Activated T-helper 17 cell treated with anti-CD3 and anti-CD28 coated beads, Interleukin-2, amount 50 U/mL, for 72 hours (primary cell): ENCODE results near the gene PITX3. TPM values are rescaled to one million over a fixed set of nuclear protein-coding genes. Genes with fewer than 3 reads are reported as not detected.
"Not testable (repeated sequence)": the region's sequence is repeated elsewhere in the genome, so short reads cannot be mapped to it uniquely, and the experiment has no call there.

Experiments
- ATAC-seq: fragments of 150-1000 bp; cut with Tn5 transposase; replicated peaks from 2 replicates; pipeline ENCODE4 v1.10.0; 2021; ENCODE audit warnings: mild to moderate bottlenecking, moderate library complexity
- H3K27ac Mint-ChIP-seq: one replicate; pipeline ENCODE4 v1.8.0; 2022; ENCODE audit warnings: mixed read lengths
- H3K27me3 Mint-ChIP-seq: one replicate; pipeline ENCODE4 v1.8.0; 2022; ENCODE audit warnings: mixed read lengths
- H3K36me3 Mint-ChIP-seq: one replicate; pipeline ENCODE4 v1.8.0; 2022; ENCODE audit warnings: low read depth, mild to moderate bottlenecking, mixed read lengths
- H3K4me1 Mint-ChIP-seq: one replicate; pipeline ENCODE4 v1.8.0; 2022; ENCODE audit warnings: mixed read lengths
- H3K4me3 Mint-ChIP-seq: one replicate; pipeline ENCODE4 v1.8.0; 2022; ENCODE audit warnings: mild to moderate bottlenecking, mixed read lengths
- H3K9me3 Mint-ChIP-seq: one replicate; pipeline ENCODE4 v1.8.0; 2022; ENCODE audit warnings: mixed read lengths
- total RNA-seq, 2 donors: library from RNA; stranded (reverse); gene quantifications; one replicate each; pipeline ENCODE4 v1.2.3, GENCODE V29; 2022

The PITX3 gene
- total RNA-seq, 2 donors from 2014 or later: 0.17 TPM; not detected in 1

DNA sequence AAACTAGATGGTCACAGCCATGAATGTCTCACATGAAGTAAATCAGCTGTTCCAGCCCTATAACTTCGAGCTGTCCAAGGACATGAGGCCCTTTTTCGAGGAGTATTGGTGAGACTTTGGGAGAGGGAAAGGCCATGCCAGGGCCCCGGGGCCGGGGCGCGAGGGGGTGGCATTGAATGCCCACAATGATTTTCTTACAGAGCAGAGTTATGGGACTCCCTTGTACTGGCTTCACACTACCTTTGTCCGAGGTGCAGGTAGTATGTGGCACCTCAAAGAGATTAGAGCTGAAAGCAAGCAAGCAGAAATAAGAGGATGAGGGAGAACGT lies 14.8 kb downstream of the PITX3 start:
- Mint-ChIP-seq H3K36me3 (no peaks in the 10 kb centered on the region), H3K4me1 (peaks cover 10% of the 10 kb centered on the region), H3K4me3 (peak overlapping the region; percentile 84), H3K27ac (peak overlapping the region; percentile 66), H3K27me3 (peaks cover 18% of the 10 kb centered on the region), H3K9me3 (no peaks in the 10 kb centered on the region)
- no peak for ATAC-seq

DNA sequence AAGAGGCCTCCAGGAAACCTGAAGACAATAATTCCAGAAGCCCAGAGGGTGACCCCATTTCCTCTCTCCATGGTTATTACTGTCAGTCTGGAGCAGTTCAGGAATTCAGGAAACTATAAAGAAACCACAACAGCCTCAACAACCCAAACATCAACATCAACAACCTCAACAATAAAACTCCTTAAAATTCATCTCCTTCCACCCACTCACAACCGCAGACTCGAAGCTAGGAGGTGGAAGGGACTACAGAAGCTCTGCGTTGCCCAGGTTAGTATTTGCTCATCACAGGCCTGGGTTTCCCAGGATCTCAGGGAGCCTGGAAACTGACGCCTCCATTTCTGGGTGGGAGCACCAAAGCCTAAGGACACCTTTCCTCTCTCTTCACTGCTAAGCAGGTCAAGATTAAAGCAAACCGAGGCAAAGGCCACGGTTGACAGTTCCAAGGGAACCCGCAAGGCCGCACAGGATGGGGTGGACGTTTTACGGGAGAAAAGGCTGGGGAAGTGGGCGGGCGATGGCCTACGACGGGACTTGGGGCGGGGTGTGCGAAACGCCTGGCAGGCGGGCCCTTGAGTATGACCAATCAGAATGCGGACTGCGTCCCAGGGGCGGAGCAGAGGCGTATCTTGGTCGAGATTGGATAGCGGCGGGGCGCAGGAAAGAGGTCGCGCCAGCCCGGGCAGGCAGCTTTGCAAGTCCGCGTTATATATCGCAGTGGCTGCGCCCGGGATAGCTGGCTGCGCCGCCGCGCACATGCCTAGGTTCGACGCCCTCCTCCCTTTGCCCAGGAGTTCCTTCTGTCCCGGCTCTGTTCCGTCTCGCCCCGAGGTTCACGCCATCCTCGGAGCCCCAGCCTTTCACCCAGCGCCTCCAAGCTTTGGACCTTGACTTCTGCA lies 15.4 kb downstream of the PITX3 start, which contains the start of gene ELOVL3:
TSS of gene ELOVL3 (plus strand) at position 654 of the 896 bp plus-strand sequence. CDS start 250 bp downstream, outside the sequence.
- H3K4me3 Mint-ChIP-seq: peak within 1 kb of the TSS; percentile 84
- peaks cover 10% of the 10 kb centered on the region for H3K4me1 Mint-ChIP-seq
- peak; percentile 92 for ATAC-seq
- H3K36me3 Mint-ChIP-seq: no peaks in the 10 kb centered on the region
- no peaks in the 10 kb centered on the region for H3K9me3 Mint-ChIP-seq
- peaks cover 23% of the 10 kb centered on the region for H3K27me3 Mint-ChIP-seq
- peak within 1 kb of the TSS; percentile 66 for H3K27ac Mint-ChIP-seq

DNA sequence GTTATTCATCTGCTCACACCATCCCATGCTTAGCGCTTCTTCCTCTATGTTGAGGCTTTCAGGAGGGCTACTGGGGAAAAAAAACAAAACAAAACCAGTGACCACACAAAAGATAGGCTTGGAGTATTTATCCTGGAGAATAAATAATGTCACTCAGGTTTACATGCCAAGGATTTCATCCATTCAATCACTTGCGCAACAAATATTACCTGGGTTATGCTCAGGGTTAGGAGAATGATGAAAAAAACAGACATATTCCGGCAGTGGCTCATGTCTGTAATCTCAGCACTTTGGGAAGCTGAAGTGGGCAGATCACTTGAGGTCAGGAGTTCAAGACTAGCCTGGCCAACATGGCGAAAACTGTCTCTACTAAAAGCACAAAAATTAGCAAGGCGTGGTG lies 18.5 kb downstream of the PITX3 start:
- H3K9me3 Mint-ChIP-seq: no peaks in the 10 kb centered on the region
- no peak for ATAC-seq
- H3K4me3 Mint-ChIP-seq: no peak overlapping the region
- H3K27ac Mint-ChIP-seq: no peak overlapping the region
- no peaks in the 10 kb centered on the region for H3K36me3 Mint-ChIP-seq
- peaks cover 10% of the 10 kb centered on the region for H3K4me1 Mint-ChIP-seq
- H3K27me3 Mint-ChIP-seq: peaks cover 18% of the 10 kb centered on the region

DNA sequence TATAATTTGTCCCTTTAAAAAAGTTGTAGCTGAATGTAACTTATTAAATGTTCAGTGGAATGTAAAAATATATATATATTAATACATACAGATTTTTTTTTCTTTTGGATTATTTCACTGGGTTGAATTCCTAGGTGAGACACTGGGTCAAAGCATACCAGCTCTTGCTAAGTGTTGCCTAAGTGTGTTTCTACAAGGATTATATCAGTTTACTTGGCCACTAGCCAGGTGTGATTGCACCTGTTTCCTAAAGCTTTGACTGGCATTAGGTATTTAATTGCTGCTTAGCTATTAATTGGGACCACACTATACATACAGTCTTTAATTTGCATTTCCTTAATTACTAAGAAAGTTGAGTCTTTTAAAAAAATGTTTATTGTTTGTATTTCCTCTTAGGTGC lies 20.7 kb downstream of the PITX3 start:
- no peak overlapping the region for H3K27ac Mint-ChIP-seq
- no peaks in the 10 kb centered on the region for H3K36me3 Mint-ChIP-seq
- H3K9me3 Mint-ChIP-seq: no peaks in the 10 kb centered on the region
- no peak for ATAC-seq
- peaks cover 9% of the 10 kb centered on the region for H3K27me3 Mint-ChIP-seq
- H3K4me3 Mint-ChIP-seq: no peak overlapping the region
- H3K4me1 Mint-ChIP-seq: peaks cover under 1% of the 10 kb centered on the region

- no peak for ATAC-seq
- Mint-ChIP-seq H3K4me3 (no peak overlapping the region), H3K27me3 (peaks cover 9% of the 10 kb centered on the region), H3K4me1 (no peaks in the 10 kb centered on the region), H3K27ac (no peak overlapping the region), H3K36me3 (no peaks in the 10 kb centered on the region), H3K9me3 (no peaks in the 10 kb centered on the region)
Observed at GRCh38 chr10:102219370-102219769, 21.9 kb downstream of the PITX3 start.

DNA sequence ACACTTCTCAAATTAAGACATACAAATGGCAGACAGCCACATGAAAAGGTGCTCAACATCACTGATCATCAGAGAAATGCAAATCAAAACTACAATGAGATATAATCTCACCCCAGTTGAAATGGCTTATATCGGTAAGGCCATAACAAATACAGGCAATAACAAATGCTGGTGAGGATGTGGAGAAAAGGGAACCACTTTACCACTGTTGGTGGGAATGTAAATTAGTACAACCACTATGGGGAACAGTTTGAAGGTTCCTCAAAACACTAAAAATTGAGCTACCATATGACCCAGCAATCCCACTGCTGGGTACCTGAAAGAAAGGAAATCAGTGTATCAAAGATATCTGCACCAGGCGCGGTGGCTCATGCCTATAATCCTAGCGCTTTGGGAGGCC lies 27.7 kb downstream of the PITX3 start:
- ATAC-seq, H3K27me3 Mint-ChIP-seq, H3K9me3 Mint-ChIP-seq, H3K27ac Mint-ChIP-seq, H3K4me3 Mint-ChIP-seq, H3K4me1 Mint-ChIP-seq, H3K36me3 Mint-ChIP-seq: not testable (repeated sequence)

DNA sequence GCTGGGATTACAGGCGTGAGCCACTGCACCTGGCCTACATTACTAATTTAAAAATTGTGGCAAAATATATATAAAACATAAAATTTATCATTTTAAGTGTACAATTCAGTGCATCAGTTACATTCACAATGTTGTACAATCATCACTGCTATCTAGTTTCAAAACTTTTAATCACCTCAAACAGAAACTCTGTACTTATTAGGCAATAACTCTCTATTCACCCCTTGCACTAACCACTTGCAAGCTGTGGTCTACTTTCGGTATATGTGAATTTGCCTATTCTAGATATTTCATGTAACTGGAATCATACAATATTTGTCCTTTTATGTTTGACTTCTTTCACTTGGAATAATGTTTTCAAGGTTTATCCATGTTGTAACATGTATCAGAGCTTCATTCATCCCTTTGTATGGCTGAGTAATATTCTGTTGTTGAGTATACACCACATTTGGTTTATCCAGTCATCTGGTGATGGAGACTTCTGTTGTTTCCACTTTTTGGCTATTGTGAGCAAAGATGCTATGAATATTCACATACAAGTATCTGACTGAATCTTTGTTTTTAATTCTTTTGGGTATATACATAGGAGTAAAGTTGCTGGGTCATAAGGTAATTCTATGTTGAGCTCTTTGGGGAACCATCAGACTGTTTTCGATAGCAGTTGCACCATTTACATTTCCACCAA lies 29.6 kb downstream of the PITX3 start:
- no peaks in the 10 kb centered on the region for H3K36me3 Mint-ChIP-seq

GRCh38 chr10:102208311-102209035 lies 32.8 kb downstream of the PITX3 start:
- H3K4me1 Mint-ChIP-seq: no peaks in the 10 kb centered on the region
- no peak for ATAC-seq
- H3K27ac Mint-ChIP-seq: no peak overlapping the region
- H3K36me3 Mint-ChIP-seq: no peaks in the 10 kb centered on the region
- peaks cover 3% of the 10 kb centered on the region for H3K9me3 Mint-ChIP-seq
- H3K27me3 Mint-ChIP-seq: peaks cover 2% of the 10 kb centered on the region
- H3K4me3 Mint-ChIP-seq: no peak overlapping the region

More for the DNA sequence above, 29.6 kb downstream of the PITX3 start:
- Mint-ChIP-seq H3K4me3 (no peak overlapping the region), H3K4me1 (no peaks in the 10 kb centered on the region), H3K27ac (no peak overlapping the region), H3K9me3 (no peaks in the 10 kb centered on the region), H3K27me3 (no peaks in the 10 kb centered on the region)
- ATAC-seq: peak; percentile 78

GRCh38 chr10:102202386-102202785 lies 38.9 kb downstream of the PITX3 start:
- no peak for ATAC-seq
- H3K4me1 Mint-ChIP-seq: no peaks in the 10 kb centered on the region

DNA sequence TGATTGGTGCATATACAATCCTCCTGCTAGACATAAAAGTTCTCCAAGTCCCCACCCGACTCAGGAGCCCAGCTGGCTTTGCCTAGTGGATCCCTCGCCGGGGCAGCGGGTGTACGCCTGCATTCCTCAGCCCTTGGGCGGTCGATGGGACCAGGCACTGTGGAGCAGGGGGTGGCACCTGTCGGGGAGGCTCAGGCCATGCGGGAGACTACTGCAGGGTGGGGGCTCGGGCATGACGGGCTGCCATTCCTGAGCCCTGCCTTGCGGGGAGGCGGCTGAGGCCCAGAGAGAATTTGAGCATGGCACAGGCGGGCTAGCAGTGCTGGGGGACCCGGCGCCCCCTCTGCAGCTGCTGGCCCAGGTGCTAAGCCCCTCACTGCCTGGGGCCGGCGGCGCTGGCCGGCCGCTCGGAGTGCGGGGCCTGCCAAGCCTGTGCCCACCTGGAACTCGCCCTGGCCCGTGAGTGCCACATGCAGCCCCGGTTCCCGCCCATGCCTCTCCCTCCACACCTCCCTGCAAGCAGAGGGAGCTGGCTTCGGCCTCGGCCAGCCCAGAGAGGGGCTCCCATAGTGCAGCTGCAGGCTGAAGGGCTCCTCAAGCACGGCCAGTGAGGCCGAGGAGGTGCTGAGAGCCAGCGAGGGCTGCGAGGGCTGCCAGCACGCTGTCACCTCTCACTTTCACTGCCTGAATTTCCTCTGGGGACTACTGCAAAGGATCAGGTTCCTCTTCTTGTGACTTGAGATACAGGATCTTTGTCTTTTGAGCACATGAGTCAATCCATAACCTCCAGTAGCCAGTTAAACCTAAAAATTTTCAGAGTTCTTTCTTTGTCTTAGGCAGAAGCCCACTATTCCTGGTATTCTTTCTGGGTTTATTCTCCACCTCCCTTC lies 40.3 kb downstream of the PITX3 start:
- peaks cover 3% of the 10 kb centered on the region for H3K9me3 Mint-ChIP-seq
- ATAC-seq: no peak

More at GRCh38 chr10:102202386-102202785, 38.9 kb downstream of the PITX3 start:
- peaks cover 9% of the 10 kb centered on the region for H3K27me3 Mint-ChIP-seq
- H3K9me3 Mint-ChIP-seq: peaks cover 3% of the 10 kb centered on the region
- H3K36me3 Mint-ChIP-seq: no peaks in the 10 kb centered on the region
- H3K27ac Mint-ChIP-seq: no peak overlapping the region
- H3K4me3 Mint-ChIP-seq: no peak overlapping the region

DNA sequence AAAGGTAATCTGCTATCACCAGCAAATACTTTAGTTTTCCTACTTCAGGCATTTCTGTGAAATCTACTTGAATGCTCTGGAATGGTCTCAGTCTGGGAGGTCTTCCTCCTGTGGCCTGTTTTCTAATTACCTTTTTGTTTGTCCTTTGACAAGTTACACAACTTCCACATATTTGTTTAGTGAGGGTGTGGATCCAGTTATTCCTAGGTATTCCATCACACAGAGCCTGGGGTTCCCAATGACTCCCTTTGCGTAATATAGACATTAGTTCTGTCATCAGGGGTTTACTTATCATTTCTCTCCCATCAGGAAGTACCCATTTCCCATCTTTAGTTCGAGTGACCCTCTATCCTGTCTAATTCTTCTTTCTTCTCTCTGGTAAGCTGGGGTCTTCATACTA lies 43.3 kb downstream of the PITX3 start:
- Mint-ChIP-seq H3K9me3 (no peaks in the 10 kb centered on the region), H3K4me3 (no peak overlapping the region), H3K27ac (no peak overlapping the region), H3K36me3 (no peaks in the 10 kb centered on the region), H3K4me1 (peaks cover 8% of the 10 kb centered on the region), H3K27me3 (peaks cover 10% of the 10 kb centered on the region)
- ATAC-seq: no peak

More for the DNA sequence above, 40.3 kb downstream of the PITX3 start:
- Mint-ChIP-seq H3K27me3 (peaks cover 14% of the 10 kb centered on the region), H3K36me3 (no peaks in the 10 kb centered on the region), H3K4me3 (no peak overlapping the region), H3K4me1 (peaks cover 8% of the 10 kb centered on the region), H3K27ac (no peak overlapping the region)

- Mint-ChIP-seq H3K27me3 (peaks cover 10% of the 10 kb centered on the region), H3K36me3 (no peaks in the 10 kb centered on the region), H3K4me3 (peak overlapping the region; percentile 46), H3K4me1 (peaks cover 8% of the 10 kb centered on the region), H3K9me3 (peaks cover 3% of the 10 kb centered on the region), H3K27ac (peak overlapping the region; percentile 86)
- ATAC-seq: peak; percentile 99
Observed at GRCh38 chr10:102196893-102197292, 44.4 kb downstream of the PITX3 start.

DNA sequence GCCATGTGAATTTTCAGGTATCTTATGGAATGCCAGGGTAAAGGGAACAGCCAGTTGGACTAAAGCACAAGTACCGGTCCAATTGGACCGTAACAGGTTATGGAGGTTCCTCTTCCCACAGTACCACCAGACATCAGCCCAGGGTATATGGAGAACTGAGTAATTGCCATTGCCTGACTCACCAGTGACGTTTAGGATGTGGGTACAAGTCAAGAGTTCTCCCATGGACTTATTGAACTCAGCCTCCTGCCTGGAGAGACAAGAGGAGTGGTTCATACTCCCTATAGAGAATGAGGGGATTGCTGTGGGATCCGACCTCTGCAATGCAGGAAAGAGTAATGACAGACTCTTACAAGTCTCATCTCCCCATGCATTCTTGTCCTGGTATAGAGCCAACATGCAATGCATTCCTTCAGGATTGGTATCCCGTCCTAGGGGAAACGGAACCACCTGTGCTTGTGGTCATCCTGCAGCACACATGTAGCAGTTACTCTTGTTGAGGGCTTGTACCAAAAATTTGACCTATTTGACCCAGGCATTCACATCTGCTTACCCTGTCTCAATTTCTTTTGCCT lies 45.9 kb downstream of the PITX3 start:
- Mint-ChIP-seq H3K27me3 (peaks cover 10% of the 10 kb centered on the region), H3K4me1 (peaks cover 8% of the 10 kb centered on the region), H3K9me3 (peaks cover 3% of the 10 kb centered on the region), H3K4me3 (no peak overlapping the region), H3K27ac (no peak overlapping the region), H3K36me3 (no peaks in the 10 kb centered on the region)
- ATAC-seq: peak; percentile 22
